ENCODE results near the gene UVRAG.

DNA sequence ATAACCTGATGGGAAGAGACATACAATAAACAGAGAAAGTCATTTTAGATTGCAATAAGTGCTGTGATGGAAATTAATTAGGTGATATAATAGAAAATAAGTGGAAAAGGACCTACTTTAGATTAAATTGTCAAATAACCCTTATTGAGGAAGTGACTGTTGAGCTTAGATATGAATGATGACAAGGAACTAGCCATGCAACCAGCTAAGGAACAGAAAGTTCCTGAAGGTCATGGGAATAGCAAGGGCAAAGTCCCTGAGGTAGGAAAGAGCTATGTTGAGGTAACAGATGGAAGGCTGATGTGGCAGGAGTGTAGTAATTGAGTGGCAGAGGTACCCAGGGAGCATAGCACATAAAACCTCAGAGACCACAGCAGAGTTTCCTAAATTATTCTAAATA lies 256.1 kb downstream of the UVRAG start:
- TF ChIP-seq CTCF (IDR thresholded peaks at IDR 0.05; ENCODE audit: low read depth, low read length) = no peak
- TF ChIP-seq EZH2phosphoT487 (IDR thresholded peaks at IDR 0.05; ENCODE audit: low read depth) = no peak

Measured in OCI-LY3 (cell line).